GM12865 (cell line): ENCODE data around the gene OASL.

Experiments used
- DNase-seq: peaks from one replicate; pipeline ENCODE4 v3.0.0; 2010; ENCODE audit warnings: low read depth
- H3K4me3 ChIP-seq: 2 replicates; pipeline ENCODE4 v1.5.1; 2011; ENCODE audit warnings: mild to moderate bottlenecking, low read depth, low read length, control low read depth
- TF ChIP-seq, protein P1 (sequence below): IDR thresholded peaks from 2 replicates; pipeline ENCODE4 v1.5.1; 2011; ENCODE audit warnings: low read length, control low read depth, low read depth, inconsistent platforms; ENCODE audit not compliant: insufficient read depth; ENCODE audit errors: missing control alignments

OASL gene

DNA sequence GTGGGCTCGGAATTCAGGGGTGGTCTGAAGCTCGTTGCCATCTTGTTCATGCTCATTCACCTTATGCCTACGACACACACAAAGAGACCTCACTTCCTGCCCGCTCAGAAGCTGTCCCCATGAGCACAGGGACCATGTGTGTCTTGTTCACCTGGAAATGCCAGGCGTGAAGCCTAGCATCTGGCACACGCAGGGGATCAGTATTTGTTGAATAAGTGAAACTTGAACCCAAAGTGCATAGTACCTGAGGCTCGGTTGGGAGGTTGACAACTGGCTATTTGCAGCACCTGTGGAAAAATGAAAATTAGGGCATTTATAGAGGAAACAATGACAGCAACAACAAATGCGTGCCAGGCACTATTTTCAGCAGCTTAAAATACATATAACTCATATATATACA, 28.2 kb downstream of the OASL start:
- TF ChIP-seq, protein P1, sequence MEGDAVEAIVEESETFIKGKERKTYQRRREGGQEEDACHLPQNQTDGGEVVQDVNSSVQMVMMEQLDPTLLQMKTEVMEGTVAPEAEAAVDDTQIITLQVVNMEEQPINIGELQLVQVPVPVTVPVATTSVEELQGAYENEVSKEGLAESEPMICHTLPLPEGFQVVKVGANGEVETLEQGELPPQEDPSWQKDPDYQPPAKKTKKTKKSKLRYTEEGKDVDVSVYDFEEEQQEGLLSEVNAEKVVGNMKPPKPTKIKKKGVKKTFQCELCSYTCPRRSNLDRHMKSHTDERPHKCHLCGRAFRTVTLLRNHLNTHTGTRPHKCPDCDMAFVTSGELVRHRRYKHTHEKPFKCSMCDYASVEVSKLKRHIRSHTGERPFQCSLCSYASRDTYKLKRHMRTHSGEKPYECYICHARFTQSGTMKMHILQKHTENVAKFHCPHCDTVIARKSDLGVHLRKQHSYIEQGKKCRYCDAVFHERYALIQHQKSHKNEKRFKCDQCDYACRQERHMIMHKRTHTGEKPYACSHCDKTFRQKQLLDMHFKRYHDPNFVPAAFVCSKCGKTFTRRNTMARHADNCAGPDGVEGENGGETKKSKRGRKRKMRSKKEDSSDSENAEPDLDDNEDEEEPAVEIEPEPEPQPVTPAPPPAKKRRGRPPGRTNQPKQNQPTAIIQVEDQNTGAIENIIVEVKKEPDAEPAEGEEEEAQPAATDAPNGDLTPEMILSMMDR: no peak
- no peak for DNase-seq
- H3K4me3 ChIP-seq: no peak overlapping the region

DNA sequence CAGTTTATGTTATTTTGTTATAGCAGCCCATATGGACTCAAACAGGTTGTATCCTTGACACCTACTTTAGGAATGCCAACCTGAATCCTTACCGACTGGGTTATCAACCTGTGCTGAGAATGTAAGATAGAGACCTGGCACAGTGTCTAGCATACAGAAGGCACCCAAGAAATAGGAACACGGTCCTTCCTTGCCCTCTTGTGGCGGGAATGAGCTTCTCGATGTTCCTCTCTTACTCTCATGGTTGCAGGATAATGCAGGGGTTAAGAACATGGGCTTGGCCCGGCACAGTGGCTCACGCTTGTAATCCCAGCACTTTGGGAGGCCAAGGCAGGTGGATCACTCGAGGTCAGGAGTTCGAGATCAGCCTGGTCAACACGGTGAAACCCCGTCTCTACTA, 29.3 kb downstream of the OASL start:
- no peak overlapping the region for H3K4me3 ChIP-seq
- no peak for DNase-seq
- TF ChIP-seq, protein P1: no peak

DNA sequence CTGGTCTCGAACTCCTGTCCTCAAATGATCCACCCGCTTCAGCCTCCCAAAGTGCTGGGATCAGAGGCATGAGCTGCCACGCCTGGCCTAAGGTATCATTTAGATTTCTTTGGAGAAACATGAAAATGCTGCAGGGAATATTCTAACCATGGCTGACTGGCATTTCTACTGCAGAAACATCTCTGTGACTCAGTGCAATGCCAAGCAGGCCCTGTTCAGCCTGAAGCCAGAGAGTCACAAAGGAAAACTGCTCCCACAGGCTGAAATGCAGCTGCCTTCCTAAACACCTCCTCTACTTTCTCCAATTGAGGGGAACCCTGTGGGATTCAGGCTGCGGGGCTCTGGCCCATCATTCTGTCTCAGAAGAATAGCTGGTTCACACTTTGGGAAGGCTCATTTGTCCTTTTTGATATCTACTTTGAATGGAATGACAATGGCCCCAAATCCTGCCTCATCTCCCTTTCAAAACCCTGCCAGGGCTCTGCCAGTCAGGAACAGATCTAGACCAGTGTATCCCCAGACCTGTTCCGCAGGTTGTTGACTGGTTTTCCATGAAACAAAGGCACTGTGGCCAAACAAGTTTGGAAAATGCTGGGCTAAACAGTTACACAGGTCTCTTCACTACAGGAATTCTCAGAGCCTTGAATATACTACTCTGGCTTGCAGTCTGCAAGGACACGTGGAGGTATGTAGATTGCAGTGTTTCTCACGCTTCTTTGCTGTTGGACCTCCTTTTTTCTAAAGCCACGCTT, 30.5 kb downstream of the OASL start:
- TF ChIP-seq, protein P1: no peak
- DNase-seq: no peak
- H3K4me3 ChIP-seq: no peak overlapping the region

DNA sequence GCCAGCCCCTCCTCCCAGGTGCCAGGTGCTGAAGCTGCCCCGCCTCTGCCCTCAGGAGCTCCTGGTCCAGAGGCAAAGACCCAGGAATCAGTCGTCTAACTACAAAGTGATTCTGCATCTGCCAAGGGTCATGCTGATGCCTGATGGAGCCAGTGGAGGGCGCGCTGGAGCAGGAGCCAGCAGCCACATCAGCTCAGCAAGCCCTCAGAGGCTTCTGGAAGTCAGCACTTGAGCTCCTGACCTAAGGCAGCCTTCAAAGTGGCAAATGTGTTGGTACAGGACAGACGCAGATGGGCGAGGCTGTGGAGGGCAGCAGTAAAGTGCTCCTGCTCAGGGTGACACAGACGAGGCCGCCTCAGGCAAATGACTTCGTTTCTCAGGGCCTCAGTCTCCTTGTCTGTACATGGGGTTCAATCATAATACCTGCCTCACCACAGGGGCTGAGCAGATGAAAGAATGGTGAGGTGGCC, 33.7 kb downstream of the OASL start:
- H3K4me3 ChIP-seq: no peak overlapping the region
- peak; percentile 60 for DNase-seq
- TF ChIP-seq, protein P1: peak; percentile 74

DNA sequence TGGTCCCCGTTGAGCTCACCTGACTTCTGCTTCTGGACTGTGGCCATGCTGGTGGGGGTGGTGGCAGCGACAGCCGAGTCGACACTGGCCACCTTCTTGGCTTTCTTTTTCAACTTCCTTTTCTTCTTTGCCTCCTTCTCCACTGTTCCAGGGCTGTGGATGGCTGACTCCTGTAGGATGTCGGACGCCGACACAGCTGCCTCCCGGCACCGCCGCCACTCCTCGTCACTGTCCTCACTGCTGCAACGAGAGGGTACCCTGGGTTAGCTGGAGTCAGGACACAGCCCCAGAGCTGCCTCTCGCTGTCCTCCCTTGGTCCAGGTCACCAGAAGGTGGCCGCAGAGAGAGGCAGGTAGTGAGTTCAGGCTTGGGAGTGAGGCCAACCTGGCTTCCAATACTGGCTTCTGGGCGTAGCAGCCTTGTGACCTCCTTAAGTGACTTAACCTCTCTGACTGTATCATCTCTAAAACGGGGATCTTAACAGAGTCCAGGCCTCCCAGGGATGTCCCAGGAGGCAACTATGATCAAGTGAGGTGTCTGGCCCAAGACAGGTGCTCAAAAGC, 34.7 kb downstream of the OASL start:
- TF ChIP-seq, protein P1: no peak
- no peak overlapping the region for H3K4me3 ChIP-seq
- no peak for DNase-seq

DNA sequence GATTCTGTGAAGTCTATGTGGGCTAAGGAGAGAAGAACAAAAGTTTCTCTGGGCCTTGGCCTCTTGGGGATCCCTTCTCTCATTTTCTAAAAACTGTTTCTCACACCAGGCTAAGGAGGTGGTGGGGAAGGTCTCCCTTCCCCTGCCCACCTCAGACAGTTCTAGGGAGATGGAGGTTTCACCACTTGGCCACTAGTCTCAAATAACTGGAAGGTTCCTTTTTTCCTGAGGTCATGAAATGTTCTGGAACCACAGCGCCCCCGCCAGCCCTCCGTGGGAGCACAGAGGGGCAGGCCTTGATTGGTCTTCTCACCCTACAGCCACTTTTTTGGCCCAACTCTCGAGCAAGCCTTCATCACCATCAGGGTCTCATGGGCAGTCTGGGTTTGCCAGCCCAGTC, 35.4 kb downstream of the OASL start:
- no peak for DNase-seq
- no peak overlapping the region for H3K4me3 ChIP-seq
- TF ChIP-seq, protein P1: no peak

DNA sequence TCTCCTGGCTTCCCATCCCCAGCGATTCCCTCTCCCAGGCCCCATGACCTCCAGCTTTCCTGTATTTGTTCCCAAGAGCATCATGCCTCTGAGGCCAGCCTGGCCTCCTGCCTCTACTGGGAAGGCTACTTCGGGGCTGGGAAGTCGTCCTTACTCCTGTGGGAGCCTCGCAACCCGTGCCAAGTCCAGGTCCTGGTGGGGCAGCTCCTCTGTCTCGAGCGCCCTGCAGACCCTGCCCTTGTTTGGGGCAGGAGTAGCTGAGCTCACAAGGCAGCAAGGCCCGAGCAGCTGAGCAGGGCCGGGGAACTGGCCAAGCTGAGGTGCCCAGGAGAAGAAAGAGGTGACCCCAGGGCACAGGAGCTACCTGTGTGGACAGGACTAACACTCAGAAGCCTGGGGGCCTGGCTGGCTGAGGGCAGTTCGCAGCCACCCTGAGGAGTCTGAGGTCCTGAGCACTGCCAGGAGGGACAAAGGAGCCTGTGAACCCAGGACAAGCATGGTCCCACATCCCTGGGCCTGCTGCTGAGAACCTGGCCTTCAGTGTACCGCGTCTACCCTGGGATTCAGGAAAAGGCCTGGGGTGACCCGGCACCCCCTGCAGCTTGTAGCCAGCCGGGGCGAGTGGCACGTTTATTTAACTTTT, 37.1 kb downstream of the OASL start:
- no peak overlapping the region for H3K4me3 ChIP-seq
- no peak for DNase-seq
- TF ChIP-seq, protein P1: no peak
